ENCODE data around the gene RAMAC.
"Not testable (repeated sequence)": the region's sequence is repeated elsewhere in the genome, so short reads cannot be mapped to it uniquely, and the experiment has no call there.

Gene RAMAC

GRCh38 chr15:82969353-82969752 lies 16.7 kb upstream of the RAMAC start:
- DNase-seq, result peak; percentile 12

DNA sequence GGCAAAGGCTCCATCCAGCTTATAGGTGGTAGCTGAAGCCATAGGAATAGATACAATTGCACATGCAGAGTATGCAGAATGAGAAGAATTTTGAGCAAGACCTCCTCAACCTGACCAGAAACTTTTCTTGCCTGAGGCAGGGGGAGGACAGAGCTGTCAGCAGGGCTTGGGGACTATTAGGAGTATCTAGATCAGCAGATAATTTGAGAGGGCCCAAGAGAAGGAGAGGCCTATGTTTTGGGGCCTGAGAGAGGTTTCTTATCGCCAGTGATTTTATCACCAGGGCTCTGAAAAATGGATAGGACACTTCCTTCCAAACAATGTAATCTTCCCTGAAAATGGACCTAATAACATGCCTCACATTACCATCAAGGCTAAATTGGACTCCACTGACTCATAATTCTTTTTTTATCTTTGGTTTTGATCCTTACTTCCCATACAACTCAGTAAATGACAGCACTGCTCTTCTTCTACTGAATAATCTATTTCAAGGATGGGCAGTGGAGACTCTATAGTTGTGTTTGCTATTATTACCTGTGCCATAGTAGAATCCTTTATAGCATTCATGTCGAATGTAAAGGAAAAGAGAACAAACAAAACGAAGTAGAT lies 15.8 kb upstream of the RAMAC start:
- DNase-seq, result no peak

GRCh38 chr15:82970696-82971095 lies 15.3 kb upstream of the RAMAC start:
- DNase-seq, result no peak

DNA sequence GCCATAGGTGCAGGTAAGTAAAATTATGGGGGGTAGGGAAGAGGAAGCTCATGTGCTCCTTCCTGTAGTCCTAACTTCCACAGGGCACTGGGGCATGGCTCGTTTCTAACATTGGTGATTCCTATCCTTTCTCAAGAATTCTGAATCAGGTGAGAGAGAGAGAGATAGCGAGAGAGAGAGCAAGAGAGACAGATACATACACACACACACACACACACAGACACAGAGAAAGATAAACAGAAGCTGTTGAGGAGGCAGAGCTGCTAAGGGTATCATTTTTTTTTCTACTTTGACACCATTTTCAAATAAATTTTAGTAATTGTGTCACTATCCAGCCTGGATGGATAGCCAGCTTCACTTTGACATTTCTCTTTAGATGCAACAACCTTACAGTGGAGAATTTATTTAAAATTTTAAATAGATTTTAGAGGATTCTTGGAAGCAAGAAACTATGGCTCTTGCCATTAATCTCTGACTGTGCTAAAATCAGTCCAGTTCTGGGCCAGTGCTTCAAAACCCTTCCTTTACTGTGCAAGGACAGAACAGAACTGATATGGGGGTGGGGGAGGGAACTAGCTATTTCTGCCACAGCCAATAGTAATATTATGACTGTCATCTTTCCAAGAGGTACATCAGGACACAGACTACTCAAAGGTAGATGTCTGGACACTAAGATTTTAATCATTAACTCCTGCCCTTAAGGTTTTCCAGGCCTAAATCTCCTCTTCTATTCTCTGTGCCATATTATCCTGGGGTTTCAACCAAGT lies 14.6 kb upstream of the RAMAC start:
- no peak for DNase-seq

- no peak for DNase-seq
Measured at GRCh38 chr15:82972990-82973389, 13.0 kb upstream of the RAMAC start.

DNA sequence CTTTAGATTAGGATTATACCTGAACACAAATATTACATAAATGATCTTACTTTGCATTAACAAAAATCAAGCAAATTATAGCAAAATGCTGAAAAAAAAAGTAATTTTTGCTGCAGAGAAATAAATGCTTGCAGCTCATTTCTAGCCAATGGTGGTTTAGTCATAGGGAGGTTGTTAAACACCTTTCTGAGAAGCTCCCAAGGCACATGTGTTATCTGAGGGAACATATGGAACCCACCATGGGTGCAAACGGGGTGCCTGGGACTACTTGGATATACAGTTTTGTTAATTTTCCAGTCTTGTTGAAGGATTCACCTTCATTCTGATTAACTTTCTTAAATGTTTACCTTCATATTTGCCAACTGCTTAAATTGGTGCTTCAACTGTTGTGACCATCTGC lies 8.9 kb upstream of the RAMAC start:
- no peak for DNase-seq

DNA sequence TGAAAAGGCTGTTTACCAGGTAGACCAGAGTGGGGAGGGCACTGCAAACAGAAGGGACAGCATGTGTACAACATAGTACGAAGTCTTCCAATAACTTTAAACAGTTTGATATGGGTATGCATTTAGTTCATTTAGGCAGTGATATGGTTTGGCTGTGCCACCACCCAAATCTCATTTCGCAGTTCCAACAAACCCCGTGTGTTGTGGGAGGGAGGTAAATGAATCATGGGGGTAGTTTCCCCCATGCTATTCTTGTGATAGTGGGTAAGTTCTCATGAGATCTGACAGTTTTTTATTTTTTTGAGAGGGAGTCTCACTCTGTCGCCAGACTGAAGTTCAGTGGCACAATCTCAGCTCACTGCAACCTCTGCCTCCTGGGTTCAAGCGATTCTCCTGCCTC lies 7.6 kb upstream of the RAMAC start:
- DNase-seq, result no peak

DNA sequence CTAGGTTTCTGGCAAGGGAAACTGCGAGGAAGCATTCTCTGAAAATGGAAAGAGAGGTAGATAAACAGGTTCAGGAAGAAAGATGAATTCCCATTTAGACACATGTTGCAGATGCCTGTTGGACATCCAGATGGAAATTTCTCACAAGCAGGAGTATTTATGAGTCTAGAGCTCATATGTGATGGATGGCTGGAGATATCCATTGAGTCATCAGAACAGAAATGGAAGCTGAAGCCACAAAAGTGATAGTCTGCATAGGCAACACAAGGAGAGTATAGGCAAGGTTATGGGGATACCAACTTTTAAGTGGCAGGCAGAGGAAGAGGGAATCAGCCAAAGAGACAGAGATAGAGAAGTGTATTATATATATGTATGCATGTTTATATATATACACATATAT lies 6.3 kb upstream of the RAMAC start:
- DNase-seq, result no peak

- DNase-seq, result no peak
Measured at GRCh38 chr15:82980981-82981380, 5.0 kb upstream of the RAMAC start.

GRCh38 chr15:82986442-82986780 lies 401 bp downstream of the RAMAC start:
- no peak for DNase-seq

GRCh38 chr15:82992436-82992998 lies 6.5 kb downstream of the RAMAC start:
- no peak for DNase-seq

GRCh38 chr15:82993144-82993543 lies 7.1 kb downstream of the RAMAC start:
- no peak for DNase-seq

- DNase-seq, result no peak
Measured at GRCh38 chr15:82995076-82995475, 9.1 kb downstream of the RAMAC start.

DNA sequence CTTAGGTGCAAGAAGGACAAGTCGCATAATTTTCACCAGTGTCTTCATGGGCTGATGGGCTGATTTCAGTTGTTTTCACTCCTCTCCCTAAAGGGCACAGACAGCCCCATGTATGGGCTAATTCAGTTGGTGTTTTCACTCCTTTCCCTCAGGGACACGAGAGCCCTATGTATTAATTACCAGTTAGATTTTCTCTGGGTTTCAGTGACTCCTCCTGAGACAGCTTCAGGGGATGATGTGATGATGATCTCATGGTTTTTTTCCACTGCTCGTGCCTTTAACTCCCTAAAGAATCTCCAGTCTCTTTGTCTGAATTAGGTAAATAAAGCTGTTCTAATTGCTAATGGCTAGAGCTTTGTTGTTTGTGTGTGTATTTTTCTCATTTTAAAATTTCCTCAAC lies 9.9 kb downstream of the RAMAC start:
- no peak for DNase-seq

DNA sequence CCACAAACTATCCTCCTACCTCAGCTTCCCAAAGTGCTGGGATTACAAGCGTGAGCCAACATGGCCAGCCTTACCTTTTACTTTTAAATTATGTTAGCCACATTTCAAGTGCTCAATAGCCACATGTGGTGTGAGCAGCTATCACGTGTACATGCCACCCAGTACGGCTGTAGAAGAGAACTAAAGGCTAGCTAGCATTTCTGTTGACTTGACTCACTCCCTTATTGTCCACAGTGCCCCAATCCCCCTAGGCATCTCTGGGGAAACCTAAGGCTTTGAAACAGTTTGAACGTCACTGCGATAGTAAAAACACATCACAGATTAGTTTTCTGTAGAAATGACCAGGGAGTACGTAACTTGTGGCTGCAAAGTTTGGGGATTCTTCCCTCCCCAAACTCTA lies 13.4 kb downstream of the RAMAC start:
- DNase-seq, result no peak

DNA sequence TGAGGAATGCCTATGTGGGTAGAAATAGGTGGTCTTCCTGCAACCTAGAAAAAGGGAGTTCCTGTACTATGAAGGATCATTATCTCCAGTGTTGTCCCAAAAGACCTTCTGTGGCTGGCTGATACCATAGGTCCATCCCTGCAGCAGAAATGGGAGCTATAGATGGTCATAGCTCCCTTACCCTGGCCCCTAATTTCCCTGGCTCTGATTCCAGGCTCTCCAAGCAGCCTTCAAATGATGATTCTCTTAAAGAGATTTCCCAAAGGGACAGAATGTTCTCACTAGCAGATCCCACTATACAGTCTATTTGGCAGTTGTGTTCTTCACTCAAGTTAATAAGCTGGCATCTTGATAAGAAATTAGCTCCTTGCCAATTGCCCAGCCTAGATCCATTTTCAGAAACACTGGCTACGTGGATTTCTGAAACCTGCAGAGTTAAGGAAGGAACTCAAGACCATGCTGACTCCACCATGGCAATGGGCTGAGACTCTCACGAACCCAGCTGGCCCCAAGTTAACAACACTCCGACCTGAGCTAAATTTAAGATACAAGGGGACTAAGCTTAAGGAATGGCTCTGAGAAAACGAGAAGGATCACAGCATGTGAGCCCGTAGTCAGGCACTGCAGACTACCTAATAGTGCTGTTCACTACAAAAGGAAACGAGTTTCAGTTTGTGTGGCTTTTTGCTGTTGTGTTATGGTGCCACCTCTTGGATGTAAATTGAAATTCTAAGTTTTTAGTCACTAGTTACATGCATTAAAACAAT lies 14.1 kb downstream of the RAMAC start:
- DNase-seq, result peak; percentile 86

- DNase-seq, result not testable (repeated sequence)
Measured at GRCh38 chr15:83000672-83001031, 14.6 kb downstream of the RAMAC start.

GRCh38 chr15:83010709-83011270 lies 24.8 kb downstream of the RAMAC start:
- peak; percentile 91 for DNase-seq

GRCh38 chr15:83011271-83012075 lies 25.5 kb downstream of the RAMAC start, which contains the start of gene C15orf40:
C15orf40 (minus strand) TSS chr15:83011639; CDS start chr15:83011607, 32 bp downstream.
- peak; percentile 95 for DNase-seq

- DNase-seq, result peak; percentile 76
Measured at GRCh38 chr15:83012076-83012426, 26.0 kb downstream of the RAMAC start.

DNA sequence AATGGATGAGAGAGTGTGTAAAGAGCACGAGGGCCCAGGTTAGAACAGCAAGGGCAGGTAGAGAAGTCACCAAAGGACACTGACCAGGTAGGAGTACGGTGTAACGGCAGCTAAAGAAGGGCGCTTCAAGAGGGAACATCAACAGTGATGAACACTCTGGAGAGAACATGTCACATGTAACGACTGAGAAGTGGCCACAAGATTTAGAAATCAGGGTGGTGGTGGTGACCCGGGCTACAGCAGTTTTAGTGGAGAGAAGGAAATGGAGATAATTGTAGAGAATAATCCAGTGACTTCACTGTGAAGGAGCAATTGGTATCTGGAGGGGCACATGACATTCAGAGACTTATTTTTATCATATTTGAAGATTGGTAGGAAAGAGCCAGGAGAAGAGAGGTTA lies 26.6 kb downstream of the RAMAC start:
- peak; percentile 39 for DNase-seq

- peak; percentile 17 for DNase-seq
Measured at GRCh38 chr15:83014205-83014653, 28.2 kb downstream of the RAMAC start.

DNA sequence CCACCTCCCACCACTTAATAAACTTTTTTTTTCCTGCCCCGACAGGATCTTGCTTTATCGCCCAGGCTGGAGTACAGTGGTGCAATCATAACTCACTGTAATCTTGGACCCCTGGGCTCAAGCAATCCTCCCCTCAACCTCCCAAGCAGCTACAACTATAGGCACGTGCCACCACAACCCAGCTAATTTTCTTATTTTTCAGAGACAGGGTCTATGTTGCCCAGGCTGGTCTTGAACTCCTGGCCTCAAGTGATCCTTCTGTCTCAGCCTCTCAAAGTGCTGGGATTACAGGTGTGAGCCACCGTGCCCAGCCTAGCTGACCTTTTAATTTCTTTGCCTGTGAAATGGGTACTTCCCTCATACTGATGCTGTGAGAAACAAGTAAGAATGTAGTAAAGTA lies 29.4 kb downstream of the RAMAC start:
- no peak for DNase-seq

Data from OCI-M1 (cell line).